HL-60 (cell line): ENCODE measurements around the gene KLHL25.

Experiments used
- DNase-seq, 2 experiments: peaks; one replicate each; pipeline ENCODE4 v3.0.0-alpha.2; 2010 to 2020; ENCODE audit warnings: low read depth in 1 of 2, low spot score in 1 of 2
- H3K27ac ChIP-seq: fragments of 250-450 bp; sonication (Bioruptor Pico); replicated peaks from 2 replicates; pipeline ENCODE4 v1.5.1; 2020; ENCODE audit warnings: mild to moderate bottlenecking, moderate library complexity
- H3K27me3 ChIP-seq: fragments of 250-450 bp; sonication (Bioruptor Pico); 2 replicates; pipeline ENCODE4 v1.5.1; 2021; ENCODE audit warnings: mild to moderate bottlenecking, moderate library complexity; ENCODE audit not compliant: insufficient read depth, poor library complexity, severe bottlenecking
- H3K4me3 ChIP-seq: replicated peaks from 2 replicates; pipeline ENCODE4 v1.5.1; 2011; ENCODE audit warnings: mild to moderate bottlenecking, control low read depth, low read length; ENCODE audit not compliant: insufficient read depth
- GABPA ChIP-seq: IDR thresholded peaks from 2 replicates; pipeline ENCODE4 v1.6.1; 2012; ENCODE audit warnings: low read depth
- POLR2AphosphoS5 ChIP-seq: IDR thresholded peaks from 2 replicates; pipeline ENCODE4 v1.6.1; 2012; ENCODE audit warnings: low read depth
- SPI1 ChIP-seq: IDR thresholded peaks from 2 replicates; pipeline ENCODE4 v1.6.1; 2012; ENCODE audit warnings: low read depth, mild to moderate bottlenecking, borderline replicate concordance
- TF ChIP-seq, protein P1 (sequence below): IDR thresholded peaks from one replicate; pipeline ENCODE4 v1.5.1; 2011; ENCODE audit warnings: low read length, control low read depth, inconsistent platforms; ENCODE audit not compliant: insufficient read depth
- TF ChIP-seq, protein P2 (sequence below): IDR thresholded peaks from 2 replicates; pipeline ENCODE4 v1.6.1; 2012; ENCODE audit warnings: low read depth; ENCODE audit not compliant: insufficient replicate concordance

KLHL25 gene

DNA sequence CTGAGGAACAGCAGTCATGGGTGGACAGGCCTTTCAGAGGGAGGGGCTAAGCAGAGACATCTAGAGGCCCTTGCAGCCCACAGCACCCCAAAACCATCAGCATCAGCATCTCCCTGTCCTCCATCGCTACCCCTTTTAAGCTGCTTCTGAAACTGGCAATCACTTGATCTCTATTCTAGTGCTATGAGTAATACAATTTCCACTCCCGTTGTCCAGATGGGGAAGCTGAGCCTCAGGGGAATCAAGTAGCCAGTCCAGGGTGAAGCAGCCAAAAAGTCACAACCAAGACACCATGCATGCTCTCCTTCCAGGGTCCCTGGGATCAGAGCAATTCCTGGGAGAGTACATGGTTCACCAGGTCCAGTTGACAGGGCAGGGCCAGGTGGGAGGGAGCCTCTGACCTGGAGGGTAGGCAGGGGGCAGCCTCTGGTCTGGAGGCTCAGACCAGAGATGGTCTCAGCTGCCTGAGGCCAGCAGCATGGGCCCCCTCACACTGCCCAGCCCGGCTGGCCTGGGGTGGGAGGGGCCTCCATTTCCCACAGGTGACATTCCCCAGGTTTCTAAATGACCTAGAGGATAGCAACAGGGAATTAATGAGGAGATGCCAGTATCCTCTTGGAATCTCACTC lies 30.0 kb downstream of the KLHL25 start:
- Histone ChIP-seq H3K27me3 (no peaks in the 10 kb centered on the region), H3K27ac (no peak overlapping the region), H3K4me3 (no peak overlapping the region)
- no peak for TF ChIP-seq GABPA
- TF ChIP-seq, protein P1, sequence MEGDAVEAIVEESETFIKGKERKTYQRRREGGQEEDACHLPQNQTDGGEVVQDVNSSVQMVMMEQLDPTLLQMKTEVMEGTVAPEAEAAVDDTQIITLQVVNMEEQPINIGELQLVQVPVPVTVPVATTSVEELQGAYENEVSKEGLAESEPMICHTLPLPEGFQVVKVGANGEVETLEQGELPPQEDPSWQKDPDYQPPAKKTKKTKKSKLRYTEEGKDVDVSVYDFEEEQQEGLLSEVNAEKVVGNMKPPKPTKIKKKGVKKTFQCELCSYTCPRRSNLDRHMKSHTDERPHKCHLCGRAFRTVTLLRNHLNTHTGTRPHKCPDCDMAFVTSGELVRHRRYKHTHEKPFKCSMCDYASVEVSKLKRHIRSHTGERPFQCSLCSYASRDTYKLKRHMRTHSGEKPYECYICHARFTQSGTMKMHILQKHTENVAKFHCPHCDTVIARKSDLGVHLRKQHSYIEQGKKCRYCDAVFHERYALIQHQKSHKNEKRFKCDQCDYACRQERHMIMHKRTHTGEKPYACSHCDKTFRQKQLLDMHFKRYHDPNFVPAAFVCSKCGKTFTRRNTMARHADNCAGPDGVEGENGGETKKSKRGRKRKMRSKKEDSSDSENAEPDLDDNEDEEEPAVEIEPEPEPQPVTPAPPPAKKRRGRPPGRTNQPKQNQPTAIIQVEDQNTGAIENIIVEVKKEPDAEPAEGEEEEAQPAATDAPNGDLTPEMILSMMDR, result no peak
- TF ChIP-seq, protein P2, sequence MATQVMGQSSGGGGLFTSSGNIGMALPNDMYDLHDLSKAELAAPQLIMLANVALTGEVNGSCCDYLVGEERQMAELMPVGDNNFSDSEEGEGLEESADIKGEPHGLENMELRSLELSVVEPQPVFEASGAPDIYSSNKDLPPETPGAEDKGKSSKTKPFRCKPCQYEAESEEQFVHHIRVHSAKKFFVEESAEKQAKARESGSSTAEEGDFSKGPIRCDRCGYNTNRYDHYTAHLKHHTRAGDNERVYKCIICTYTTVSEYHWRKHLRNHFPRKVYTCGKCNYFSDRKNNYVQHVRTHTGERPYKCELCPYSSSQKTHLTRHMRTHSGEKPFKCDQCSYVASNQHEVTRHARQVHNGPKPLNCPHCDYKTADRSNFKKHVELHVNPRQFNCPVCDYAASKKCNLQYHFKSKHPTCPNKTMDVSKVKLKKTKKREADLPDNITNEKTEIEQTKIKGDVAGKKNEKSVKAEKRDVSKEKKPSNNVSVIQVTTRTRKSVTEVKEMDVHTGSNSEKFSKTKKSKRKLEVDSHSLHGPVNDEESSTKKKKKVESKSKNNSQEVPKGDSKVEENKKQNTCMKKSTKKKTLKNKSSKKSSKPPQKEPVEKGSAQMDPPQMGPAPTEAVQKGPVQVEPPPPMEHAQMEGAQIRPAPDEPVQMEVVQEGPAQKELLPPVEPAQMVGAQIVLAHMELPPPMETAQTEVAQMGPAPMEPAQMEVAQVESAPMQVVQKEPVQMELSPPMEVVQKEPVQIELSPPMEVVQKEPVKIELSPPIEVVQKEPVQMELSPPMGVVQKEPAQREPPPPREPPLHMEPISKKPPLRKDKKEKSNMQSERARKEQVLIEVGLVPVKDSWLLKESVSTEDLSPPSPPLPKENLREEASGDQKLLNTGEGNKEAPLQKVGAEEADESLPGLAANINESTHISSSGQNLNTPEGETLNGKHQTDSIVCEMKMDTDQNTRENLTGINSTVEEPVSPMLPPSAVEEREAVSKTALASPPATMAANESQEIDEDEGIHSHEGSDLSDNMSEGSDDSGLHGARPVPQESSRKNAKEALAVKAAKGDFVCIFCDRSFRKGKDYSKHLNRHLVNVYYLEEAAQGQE, result no peak
- no peak for TF ChIP-seq SPI1
- TF ChIP-seq POLR2AphosphoS5, result no peak
- DNase-seq, result no peak

DNA sequence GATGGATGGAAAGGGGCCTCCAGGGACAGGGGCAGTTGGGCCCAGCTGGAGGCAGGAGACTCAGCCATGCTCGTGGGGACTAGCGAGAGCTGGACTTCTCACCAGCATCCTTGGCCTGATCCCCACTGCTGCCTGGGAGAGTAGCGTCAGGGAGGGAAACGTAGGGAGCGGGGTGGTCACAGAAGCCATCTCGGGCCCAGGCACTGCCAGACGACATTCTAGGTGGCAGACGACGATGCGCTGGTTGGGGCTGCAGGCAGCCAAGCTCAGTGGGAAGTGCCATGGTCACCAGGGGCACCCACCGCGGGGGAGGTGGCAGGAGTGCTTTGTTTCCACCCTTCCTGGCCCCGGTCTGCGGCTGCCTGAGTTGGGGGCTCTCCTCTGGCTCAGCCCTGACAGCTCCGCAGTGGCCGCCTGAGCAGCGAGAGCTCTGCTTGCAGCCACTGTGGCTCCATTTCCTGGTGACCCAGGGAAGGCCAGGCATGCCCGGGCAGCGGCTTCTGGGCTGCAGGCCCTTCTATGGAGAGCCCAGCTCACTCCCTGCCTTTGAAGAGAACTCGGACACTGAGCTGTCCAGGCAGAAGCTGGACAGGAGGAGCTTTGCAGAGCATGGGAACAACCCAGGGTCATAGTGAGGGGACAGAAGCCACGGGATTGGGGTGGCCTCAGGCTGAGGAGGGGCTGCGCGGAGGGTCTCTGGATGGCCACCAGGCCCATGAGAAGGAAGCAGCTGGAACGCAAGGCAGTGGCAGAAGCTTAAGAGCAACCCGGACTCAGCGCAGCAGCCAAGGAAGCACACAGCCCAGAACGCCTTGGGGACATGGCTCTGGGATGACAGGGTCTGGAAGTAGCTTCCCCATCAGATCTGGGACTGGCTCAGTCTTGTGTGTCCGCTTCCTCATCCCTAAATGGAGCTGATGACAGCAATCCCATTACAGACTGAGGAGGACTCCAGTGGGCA lies 30.8 kb downstream of the KLHL25 start:
- Histone ChIP-seq H3K4me3 (no peak overlapping the region), H3K27me3 (no peaks in the 10 kb centered on the region), H3K27ac (no peak overlapping the region)
- no peak for TF ChIP-seq POLR2AphosphoS5
- DNase-seq, result no peak

DNA sequence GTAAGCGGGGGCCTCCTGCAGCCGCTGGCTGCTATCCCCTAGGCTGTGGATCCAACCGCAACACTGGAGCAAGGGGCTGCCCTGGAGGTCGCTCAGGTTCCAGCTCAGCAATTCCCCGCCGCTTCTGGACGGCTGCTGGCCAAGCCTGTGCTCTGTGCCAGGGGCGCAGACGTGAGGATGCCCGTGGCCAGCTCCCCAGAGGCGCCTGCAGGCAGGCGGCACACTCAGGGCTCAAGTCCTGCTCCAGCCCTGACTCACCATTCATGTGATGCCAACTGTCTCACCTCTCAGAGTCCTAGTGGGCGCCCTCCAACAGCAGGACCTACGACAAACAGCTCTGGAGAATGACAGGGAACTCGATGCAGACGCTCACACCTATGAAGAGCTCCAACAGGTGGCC lies 31.6 kb downstream of the KLHL25 start:
- no peak for DNase-seq
- TF ChIP-seq POLR2AphosphoS5 (no peak), SPI1 (no peak), GABPA (no peak)
- TF ChIP-seq, protein P1, result no peak
- TF ChIP-seq, protein P2, result no peak
- Histone ChIP-seq H3K27ac (no peak overlapping the region), H3K27me3 (no peaks in the 10 kb centered on the region), H3K4me3 (no peak overlapping the region)

DNA sequence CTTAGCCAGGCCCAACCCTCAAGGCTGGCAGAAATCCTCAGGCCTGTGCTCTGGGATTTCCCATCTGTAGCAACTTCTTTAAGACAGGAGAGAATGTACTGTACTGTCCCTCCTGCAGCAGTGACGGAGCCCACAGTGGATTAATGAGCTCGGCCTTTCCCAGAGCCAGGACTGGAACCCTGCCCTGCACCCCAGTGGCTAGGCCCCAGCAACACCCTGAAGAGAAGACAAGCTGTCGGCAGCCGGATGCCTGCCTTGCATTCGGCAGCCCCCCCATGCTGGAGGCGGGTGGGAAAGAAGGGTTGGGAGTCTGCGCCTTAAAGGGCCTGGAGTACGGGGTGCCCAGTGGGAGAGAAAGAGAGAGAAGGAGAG lies 32.0 kb downstream of the KLHL25 start:
- no peak for DNase-seq
- no peak for TF ChIP-seq GABPA
- TF ChIP-seq POLR2AphosphoS5, result no peak
- TF ChIP-seq, protein P1, result no peak
- H3K27me3 ChIP-seq, result no peaks in the 10 kb centered on the region
- H3K4me3 ChIP-seq, result no peak overlapping the region
- H3K27ac ChIP-seq, result no peak overlapping the region
